CD4-positive, alpha-beta T cell treated with Interleukin-21 for 1 hour (primary cell): Measurements from ENCODE around the gene TMEM121B.

Experiments used
- DNase-seq: peaks from one replicate; pipeline ENCODE4 v3.0.0-alpha.2; 2020

Gene TMEM121B

GRCh38 chr22:17087498-17088131, 33.5 kb downstream of the TMEM121B start:
- peak; percentile 71 for DNase-seq

DNA sequence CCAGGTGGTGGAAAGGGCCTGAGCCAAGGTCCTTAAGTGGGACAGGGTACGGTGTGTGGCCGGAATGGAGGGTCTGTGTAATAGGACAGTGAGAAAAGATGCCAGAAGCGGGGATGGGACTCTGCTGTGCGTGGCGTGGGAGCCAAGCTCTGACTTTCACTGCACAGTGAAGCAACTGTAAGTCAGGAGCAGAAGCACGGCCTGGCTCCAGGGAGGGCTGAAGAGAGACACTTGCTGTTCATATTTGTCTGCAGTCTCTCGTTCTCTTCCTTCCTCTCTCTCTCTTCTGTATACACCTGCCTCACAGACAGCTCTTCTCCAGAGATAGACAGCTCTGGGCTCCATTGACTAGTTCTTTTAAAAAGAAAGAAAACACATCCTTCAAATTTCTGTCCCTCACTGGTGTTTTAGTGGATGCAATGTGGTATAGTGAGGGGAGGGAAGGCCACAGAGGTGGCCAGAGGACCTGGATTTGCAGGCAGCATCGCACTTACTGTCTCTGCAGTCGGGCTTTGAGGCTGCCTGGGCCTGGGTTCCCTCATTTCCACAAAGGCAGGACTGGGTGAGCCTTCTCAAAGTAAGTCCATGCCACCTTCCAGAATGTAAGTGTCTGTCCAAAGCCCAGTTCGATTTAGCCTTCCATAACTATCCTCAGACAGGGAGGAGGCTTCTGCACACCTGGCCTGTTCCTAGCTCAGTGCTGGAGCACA, 34.2 kb downstream of the TMEM121B start:
- no peak for DNase-seq

GRCh38 chr22:17086296-17086695, 34.9 kb downstream of the TMEM121B start:
- peak; percentile 21 for DNase-seq

GRCh38 chr22:17085277-17086181, 35.6 kb downstream of the TMEM121B start:
- DNase-seq, result peak; percentile 20

- DNase-seq, result peak; percentile 95
Observed at GRCh38 chr22:17084554-17085276, 36.4 kb downstream of the TMEM121B start, which contains the start of gene IL17RA. Gene IL17RA, plus strand, starts transcription at chr22:17085000. Its CDS starts 92 bp downstream, at chr22:17085092.

DNA sequence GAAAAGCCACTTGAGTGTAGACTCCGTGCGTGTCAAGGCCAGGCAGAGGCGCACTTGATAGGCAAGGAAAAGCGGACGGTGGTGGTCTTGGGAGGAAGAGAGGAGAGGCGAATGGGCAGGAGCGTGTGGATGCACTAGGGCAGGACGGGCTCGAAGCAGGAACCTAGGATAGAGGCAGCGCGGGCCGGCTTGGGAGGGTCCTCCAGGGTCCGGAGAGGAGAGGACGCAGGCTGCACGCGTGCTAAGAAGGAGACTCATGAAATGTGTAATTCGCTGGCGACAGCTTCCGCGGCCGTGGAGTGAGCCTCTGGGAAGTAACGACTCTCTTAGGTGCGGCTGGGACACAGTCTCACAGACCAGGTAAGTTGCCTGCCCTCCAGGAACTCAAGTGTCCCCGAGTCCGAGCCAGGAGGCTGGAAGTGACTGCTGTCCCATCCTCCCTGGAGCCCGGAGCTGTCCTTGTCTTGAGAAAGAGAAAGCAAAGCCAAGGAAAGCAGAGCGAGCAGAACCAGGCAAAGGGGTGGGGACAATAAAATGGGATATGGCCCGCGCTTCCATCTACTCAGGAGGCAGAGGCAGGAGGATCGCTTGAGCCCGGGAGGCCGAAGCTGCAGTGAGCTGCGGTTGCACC, 37.2 kb downstream of the TMEM121B start:
- no peak for DNase-seq

DNA sequence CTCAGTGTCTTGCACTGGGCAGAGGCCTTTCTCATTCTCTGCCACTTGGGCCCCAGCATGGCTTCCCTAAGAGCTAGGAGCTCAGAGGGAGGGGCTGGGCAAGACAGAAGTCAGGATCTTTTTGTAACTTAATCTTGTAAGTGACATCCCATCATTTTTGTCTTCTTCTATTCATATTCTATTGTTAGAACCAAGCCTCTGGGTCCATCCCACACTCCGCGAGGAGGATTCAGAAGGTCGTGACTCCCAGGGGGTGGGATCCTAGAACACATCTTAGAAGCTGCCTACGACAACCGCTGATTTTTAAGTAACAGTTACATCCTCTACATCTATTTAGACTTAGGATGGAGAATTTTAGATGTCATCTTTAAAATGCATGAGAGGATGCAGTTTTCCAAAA, 37.9 kb downstream of the TMEM121B start:
- no peak for DNase-seq

DNA sequence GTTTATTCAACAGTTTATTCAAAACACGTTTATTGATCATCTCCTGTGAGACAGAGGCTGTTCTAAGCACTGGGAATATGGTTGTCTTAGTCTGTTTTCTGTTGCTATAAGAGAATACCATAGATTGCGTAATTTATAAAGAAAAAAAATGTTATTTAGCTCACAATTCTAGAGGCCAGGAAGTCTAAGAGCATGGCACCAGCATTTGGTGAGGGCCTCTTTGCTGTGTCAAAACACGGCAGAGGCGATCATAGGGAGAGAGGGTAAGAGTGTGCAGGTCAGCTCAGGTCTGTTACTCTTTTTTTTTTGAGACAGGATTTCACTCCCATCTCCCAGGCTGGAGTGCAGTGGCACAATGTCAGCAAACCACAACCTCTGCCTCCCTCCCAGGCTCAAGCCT, 41.6 kb downstream of the TMEM121B start:
- no peak for DNase-seq

- no peak for DNase-seq
Observed at GRCh38 chr22:17077255-17077654, 43.9 kb downstream of the TMEM121B start.

DNA sequence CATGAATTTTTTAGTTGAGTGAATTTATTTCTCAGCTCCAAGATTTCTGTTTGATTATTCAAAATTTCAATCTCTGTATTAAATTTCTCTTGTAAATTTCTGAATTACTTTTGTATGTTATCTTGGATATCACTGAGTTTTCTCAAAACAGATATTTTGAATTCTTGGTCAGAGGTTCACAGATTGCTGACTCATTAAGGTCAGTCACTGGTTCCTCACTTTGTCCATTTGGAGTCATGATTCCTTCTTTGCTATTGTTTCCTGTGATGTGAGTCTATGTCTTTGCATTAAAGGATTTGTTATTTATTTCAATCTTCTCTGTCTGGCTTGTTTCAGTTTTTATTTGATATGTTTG, 46.5 kb downstream of the TMEM121B start:
- DNase-seq, result no peak

DNA sequence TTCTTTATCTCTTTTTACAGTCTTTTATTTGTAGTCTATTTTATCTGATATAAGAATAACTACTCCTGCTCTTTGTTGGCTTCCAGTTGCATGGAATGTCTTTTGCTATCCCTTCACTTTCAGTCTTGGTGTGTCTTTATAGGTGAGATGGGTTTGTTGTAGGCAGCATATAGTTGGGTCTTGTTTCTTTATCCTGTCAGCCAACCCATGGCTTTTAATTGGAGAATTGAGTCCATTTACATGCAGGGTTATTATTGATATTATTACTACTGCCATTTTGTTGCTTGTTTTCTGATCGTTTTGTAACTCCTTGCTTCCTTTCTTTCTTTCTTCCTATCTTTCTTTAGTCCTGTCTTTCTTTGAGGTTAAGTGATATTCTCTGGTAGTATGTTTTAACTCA, 48.3 kb downstream of the TMEM121B start:
- DNase-seq, result no peak
